ENCODE measurements around the gene ZNF521.

ZNF521 gene

GRCh38 chr18:25335062-25335461 lies 16.9 kb downstream of the ZNF521 start:
- no peak for TF ChIP-seq CTCF (IDR thresholded peaks at IDR 0.05)
- H3K9me3 ChIP-seq, result no peaks in the 10 kb centered on the region
- no peak overlapping the region for H3K4me3 ChIP-seq (ENCODE audit: low read depth in 1 of 2, low read length in 1 of 2)
- no peaks in the 10 kb centered on the region for H3K27me3 ChIP-seq
- no peak overlapping the region for H3K27ac ChIP-seq
- no peaks in the 10 kb centered on the region for H3K4me1 ChIP-seq (ENCODE audit: control insufficient read depth in 1 of 2, insufficient read depth in 1 of 2, low read depth in 1 of 2, low read length in 1 of 2)
- H3K36me3 ChIP-seq, result no peaks in the 10 kb centered on the region

- H3K9me3 ChIP-seq, result no peaks in the 10 kb centered on the region
Observed at GRCh38 chr18:25334588-25334987, 17.4 kb downstream of the ZNF521 start.

GRCh38 chr18:25332002-25332401 lies 20.0 kb downstream of the ZNF521 start:
- Histone ChIP-seq H3K27ac (no peak overlapping the region), H3K9me3 (no peaks in the 10 kb centered on the region), H3K4me1 (ENCODE audit: control insufficient read depth in 1 of 2, insufficient read depth in 1 of 2, low read depth in 1 of 2, low read length in 1 of 2) (peaks cover 0 to 3% of the 10 kb centered on the region in 2 experiments), H3K36me3 (no peaks in the 10 kb centered on the region), H3K27me3 (no peaks in the 10 kb centered on the region), H3K4me3 (ENCODE audit: low read depth in 1 of 2, low read length in 1 of 2) (no peak overlapping the region)
- no peak for TF ChIP-seq CTCF (IDR thresholded peaks at IDR 0.05)

More at GRCh38 chr18:25334588-25334987, 17.4 kb downstream of the ZNF521 start:
- Histone ChIP-seq H3K4me3 (ENCODE audit: low read depth in 1 of 2, low read length in 1 of 2) (no peak overlapping the region), H3K4me1 (ENCODE audit: control insufficient read depth in 1 of 2, insufficient read depth in 1 of 2, low read depth in 1 of 2, low read length in 1 of 2) (no peaks in the 10 kb centered on the region), H3K27me3 (no peaks in the 10 kb centered on the region), H3K27ac (no peak overlapping the region), H3K36me3 (no peaks in the 10 kb centered on the region)
- TF ChIP-seq CTCF (IDR thresholded peaks at IDR 0.05), result no peak

GRCh38 chr18:25329783-25330182 lies 22.2 kb downstream of the ZNF521 start:
- Histone ChIP-seq H3K36me3 (no peaks in the 10 kb centered on the region), H3K4me3 (ENCODE audit: low read depth in 1 of 2, low read length in 1 of 2) (no peak overlapping the region), H3K27ac (no peak overlapping the region), H3K9me3 (no peaks in the 10 kb centered on the region), H3K4me1 (ENCODE audit: control insufficient read depth in 1 of 2, insufficient read depth in 1 of 2, low read depth in 1 of 2, low read length in 1 of 2) (peaks cover 0 to 3% of the 10 kb centered on the region in 2 experiments), H3K27me3 (no peaks in the 10 kb centered on the region)
- TF ChIP-seq CTCF (IDR thresholded peaks at IDR 0.05), result no peak

- Histone ChIP-seq H3K4me3 (ENCODE audit: low read depth in 1 of 2, low read length in 1 of 2) (no peak overlapping the region), H3K27me3 (no peaks in the 10 kb centered on the region), H3K27ac (no peak overlapping the region), H3K36me3 (no peaks in the 10 kb centered on the region), H3K9me3 (no peaks in the 10 kb centered on the region), H3K4me1 (ENCODE audit: control insufficient read depth in 1 of 2, insufficient read depth in 1 of 2, low read depth in 1 of 2, low read length in 1 of 2) (peaks cover 0 to 3% of the 10 kb centered on the region in 2 experiments)
- TF ChIP-seq CTCF (IDR thresholded peaks at IDR 0.05), result no peak
Observed at GRCh38 chr18:25327584-25327983, 24.4 kb downstream of the ZNF521 start.

Measured in neutrophil (primary cell).